Stimulated activated CD8-positive, alpha-beta memory T cell treated with anti-CD3 and anti-CD28 coated beads, Interleukin-7, amount 100 ng/mL, for 48 hours (primary cell): Measurements from ENCODE around the gene PPP2R5B.
A peak's percentile ranks its signal among the peaks of the same experiment; 100 is the strongest.

Source experiments
- DNase-seq, 2 donors: peaks; one replicate each; pipeline ENCODE4 v3.0.0-alpha.2; 2020; ENCODE audit warnings: low read depth in 1 of 2; ENCODE audit errors: extremely low read depth in 1 of 2

The PPP2R5B gene

GRCh38 chr11:64888729-64889511 lies 35.6 kb upstream of the PPP2R5B start:
- no peak for DNase-seq

GRCh38 chr11:64890522-64890939 lies 34.0 kb upstream of the PPP2R5B start:
- no peak for DNase-seq

GRCh38 chr11:64891215-64891848 lies 33.2 kb upstream of the PPP2R5B start:
- DNase-seq, result no peak

GRCh38 chr11:64891880-64892279 lies 32.6 kb upstream of the PPP2R5B start:
- no peak for DNase-seq

GRCh38 chr11:64892411-64892831 lies 32.1 kb upstream of the PPP2R5B start:
- DNase-seq, result no peak

GRCh38 chr11:64892838-64893193 lies 31.7 kb upstream of the PPP2R5B start:
- no peak for DNase-seq

GRCh38 chr11:64893194-64894069 lies 31.1 kb upstream of the PPP2R5B start:
- no peak for DNase-seq

GRCh38 chr11:64894070-64894811 lies 30.2 kb upstream of the PPP2R5B start:
- DNase-seq, result peak; percentile 78 to 84

- DNase-seq, result no peak
Observed at GRCh38 chr11:64894812-64895452, 29.6 kb upstream of the PPP2R5B start.

GRCh38 chr11:64896448-64897022 lies 28.0 kb upstream of the PPP2R5B start:
- DNase-seq, result no peak

GRCh38 chr11:64897381-64898075 lies 27.0 kb upstream of the PPP2R5B start:
- DNase-seq, result no peak

GRCh38 chr11:64898076-64898445 lies 26.4 kb upstream of the PPP2R5B start:
- DNase-seq, result no peak

GRCh38 chr11:64898541-64898940 lies 25.9 kb upstream of the PPP2R5B start:
- DNase-seq, result no peak

- DNase-seq, result peak in 1 of 2 donors; percentile 64
Observed at GRCh38 chr11:64900263-64900678, 24.2 kb upstream of the PPP2R5B start.

GRCh38 chr11:64900774-64901173 lies 23.7 kb upstream of the PPP2R5B start:
- no peak for DNase-seq

GRCh38 chr11:64902102-64902900 lies 22.2 kb upstream of the PPP2R5B start:
- DNase-seq, result no peak

- no peak for DNase-seq
Observed at GRCh38 chr11:64903291-64903833, 21.1 kb upstream of the PPP2R5B start.
